H1 (cell line): ENCODE results near the gene TMCC3. TPM values are rescaled to one million over a fixed set of nuclear protein-coding genes. Genes with fewer than 3 reads are reported as not detected.

Experiments used
- CTCF ChIA-PET: fragments of 300-600 bp; sonication (Branson Sonifier 250); formaldehyde crosslinking; loops from one replicate; lab custom pipeline; 2021; ENCODE audit not compliant: partially characterized antibody; lab: Charles Lee
- POLR2A ChIA-PET: fragments of 300-600 bp; sonication (Branson Sonifier 250); formaldehyde crosslinking; loops from one replicate; lab custom pipeline; 2021; ENCODE audit warnings: inconsistent platforms; ENCODE audit not compliant: partially characterized antibody; lab: Charles Lee
- DNase-seq, 2 experiments: peaks; one replicate each; pipeline versions ENCODE4 v3.0.0 to v3.0.0-alpha.2; 2010 to 2022; ENCODE audit warnings: low spot score in 2 of 2, low read depth in 1 of 2, mixed read lengths in 1 of 2
- FAIRE-seq: peaks from 2 replicates; lab custom pipeline; 2011; peaks lifted over from hg19 to GRCh38; lab: Jason Lieb, UNC
- H2AFZ ChIP-seq: 2 replicates; pipeline ENCODE4 v1.8.1; 2012; ENCODE audit warnings: low read length, inconsistent platforms
- H2AK5ac ChIP-seq: 2 replicates; pipeline ENCODE4 v1.6.1; 2013; ENCODE audit warnings: low read depth, low read length
- H2BK120ac ChIP-seq: replicated peaks from 2 replicates; pipeline ENCODE3; 2013; ENCODE audit warnings: low read depth, low read length, inconsistent platforms
- H2BK12ac ChIP-seq: 2 replicates; pipeline ENCODE4 v1.6.1; 2013; ENCODE audit warnings: low read depth, low read length
- H2BK15ac ChIP-seq: 2 replicates; pipeline ENCODE4 v1.6.1; 2013; ENCODE audit warnings: low read length
- H2BK20ac ChIP-seq: 2 replicates; pipeline ENCODE4 v1.6.1; 2013; ENCODE audit warnings: low read length
- H2BK5ac ChIP-seq: 2 replicates; pipeline ENCODE4 v1.6.1; 2013; ENCODE audit warnings: low read depth, low read length
- H3K14ac ChIP-seq: 2 replicates; pipeline ENCODE4 v1.6.1; 2013; ENCODE audit warnings: inconsistent platforms; ENCODE audit not compliant: insufficient read length
- H3K18ac ChIP-seq: 2 replicates; pipeline ENCODE4 v1.6.1; 2013; ENCODE audit warnings: low read length; ENCODE audit errors: extremely low read depth
- H3K23ac ChIP-seq: 2 replicates; pipeline ENCODE4 v1.6.1; 2013; ENCODE audit warnings: inconsistent platforms; ENCODE audit not compliant: insufficient read length
- H3K23me2 ChIP-seq: 2 replicates; pipeline ENCODE4 v1.6.1; 2013; ENCODE audit warnings: low read depth, low read length
- H3K27ac ChIP-seq: 2 replicates; pipeline ENCODE4 v1.6.1; 2011; ENCODE audit warnings: low read depth, low read length, inconsistent platforms
- H3K27me3 ChIP-seq, 4 experiments: replicated peaks in 1 of 4; 1 replicate in 1 of 4; 2 replicates in 3 of 4; pipeline versions ENCODE4 v1.6.1 to v1.8.1; 2011 to 2013; ENCODE audit warnings: low read length in 3 of 4, mild to moderate bottlenecking in 3 of 4, inconsistent platforms in 2 of 4, mixed read lengths in 2 of 4, moderate library complexity in 1 of 4; ENCODE audit not compliant: control insufficient read depth in 3 of 4, insufficient read depth in 3 of 4; ENCODE audit errors: extremely low read depth in 1 of 4
- H3K36me3 ChIP-seq, 4 experiments: 2 replicates each; pipeline versions ENCODE4 v1.6.1 to v1.8.1; 2011 to 2013; ENCODE audit warnings: mild to moderate bottlenecking in 4 of 4, low read length in 3 of 4, moderate library complexity in 2 of 4, control low read depth in 1 of 4, inconsistent platforms in 1 of 4; ENCODE audit not compliant: insufficient read depth in 4 of 4, control insufficient read depth in 2 of 4
- H3K4ac ChIP-seq: replicated peaks from 2 replicates; pipeline ENCODE3; 2013; ENCODE audit warnings: low read length, low read depth, mixed read lengths, inconsistent platforms; ENCODE audit not compliant: insufficient read length
- H3K4me1 ChIP-seq, 4 experiments: replicated peaks in 1 of 4; 1 replicate in 1 of 4; 2 replicates in 3 of 4; pipeline versions ENCODE4 v1.6.1 to v1.8.1; 2011 to 2013; ENCODE audit warnings: low read length in 3 of 4, inconsistent platforms in 2 of 4, mixed read lengths in 1 of 4; ENCODE audit not compliant: insufficient read depth in 4 of 4, control insufficient read depth in 3 of 4
- H3K4me2 ChIP-seq, 2 experiments: 2 replicates each; pipeline versions ENCODE4 v1.6.1 to v1.8.1; 2011 to 2013; ENCODE audit warnings: low read depth in 2 of 2, low read length in 2 of 2, control low read depth in 1 of 2, inconsistent platforms in 1 of 2, mild to moderate bottlenecking in 1 of 2; ENCODE audit not compliant: insufficient read depth in 1 of 2
- H3K4me3 ChIP-seq, 4 experiments: fragments of 200-600, 300-600 bp in 1 of 4; sonication (generic), shearing (Covaris generic), sonication (Bioruptor Twin) in 1 of 4; 2 replicates each; pipeline versions ENCODE4 v1.5.1 to v1.8.1; 2011 to 2016; ENCODE audit warnings: low read length in 4 of 4, low read depth in 3 of 4, control low read depth in 2 of 4, inconsistent platforms in 2 of 4, mild to moderate bottlenecking in 2 of 4, mixed read lengths in 1 of 4, moderate library complexity in 1 of 4; ENCODE audit not compliant: insufficient read depth in 2 of 4; ENCODE audit errors: extremely low read depth in 1 of 4
- H3K56ac ChIP-seq: replicated peaks from 2 replicates; pipeline ENCODE3; 2013; ENCODE audit warnings: low read depth, mild to moderate bottlenecking, mixed read lengths, low read length, inconsistent platforms; ENCODE audit not compliant: insufficient read length
- H3K79me1 ChIP-seq: 2 replicates; pipeline ENCODE4 v1.6.1; 2013; ENCODE audit warnings: low read depth, low read length, control low read depth
- H3K79me2 ChIP-seq, 2 experiments: 2 replicates each; pipeline versions ENCODE4 v1.6.1 to v1.8.1; 2012 to 2013; ENCODE audit warnings: low read length in 2 of 2, mild to moderate bottlenecking in 2 of 2, inconsistent platforms in 1 of 2; ENCODE audit not compliant: insufficient read depth in 2 of 2, control insufficient read depth in 1 of 2
- H3K9ac ChIP-seq, 4 experiments: replicated peaks in 1 of 4; 1 replicate in 1 of 4; 2 replicates in 3 of 4; pipeline versions ENCODE4 v1.6.1 to v1.8.1; 2011 to 2013; ENCODE audit warnings: low read depth in 3 of 4, low read length in 3 of 4, control low read depth in 2 of 4, mild to moderate bottlenecking in 2 of 4, moderate library complexity in 2 of 4, inconsistent platforms in 1 of 4; ENCODE audit errors: extremely low read depth in 1 of 4
- H3K9me3 ChIP-seq, 2 experiments: 2 replicates each; pipeline versions ENCODE4 v1.6.1 to v1.8.1; 2012 to 2013; ENCODE audit warnings: mild to moderate bottlenecking in 2 of 2, moderate library complexity in 2 of 2, control low read depth in 1 of 2, inconsistent platforms in 1 of 2, low read depth in 1 of 2, low read length in 1 of 2, mixed read lengths in 1 of 2; ENCODE audit not compliant: insufficient read depth in 2 of 2
- H4K20me1 ChIP-seq, 2 experiments: replicated peaks in 1 of 2; 2 replicates each; pipeline versions ENCODE3 to v1.8.1; 2011 to 2013; ENCODE audit warnings: inconsistent platforms in 2 of 2, low read length in 2 of 2, mild to moderate bottlenecking in 1 of 2; ENCODE audit not compliant: insufficient read depth in 2 of 2, control insufficient read depth in 1 of 2
- H4K5ac ChIP-seq: 2 replicates; pipeline ENCODE4 v1.6.1; 2013; ENCODE audit warnings: low read length, low read depth, mixed read lengths, inconsistent platforms; ENCODE audit not compliant: insufficient read length
- H4K8ac ChIP-seq: 2 replicates; pipeline ENCODE4 v1.8.0; 2013; ENCODE audit warnings: mild to moderate bottlenecking, moderate library complexity, low read length, inconsistent platforms; ENCODE audit not compliant: insufficient read depth; ENCODE audit errors: extremely low read depth
- H4K91ac ChIP-seq: replicated peaks from 2 replicates; pipeline ENCODE3; 2013; ENCODE audit warnings: low read length, mixed read lengths, inconsistent platforms; ENCODE audit not compliant: insufficient read length
- CBX8 ChIP-seq: fragments of 300-800, 300-1000 bp; sonication (generic); IDR thresholded peaks from 2 replicates; pipeline ENCODE4 v1.7.1; 2016; ENCODE audit warnings: low read depth, low read length, borderline replicate concordance
- CHD1 ChIP-seq: IDR thresholded peaks from 2 replicates; pipeline ENCODE4 v1.6.1; 2012; ENCODE audit warnings: low read depth, low read length, improper control_type of control experiment
- CTCF ChIP-seq, 3 experiments: IDR thresholded peaks; 1 replicate in 2 of 3; 2 replicates in 1 of 3; pipeline versions ENCODE4 v1.5.1 to v1.6.1; 2011; ENCODE audit warnings: low read length in 3 of 3, mild to moderate bottlenecking in 3 of 3, inconsistent platforms in 2 of 3, low read depth in 1 of 3, moderate library complexity in 1 of 3; ENCODE audit not compliant: insufficient read depth in 1 of 3; ENCODE audit errors: control extremely low read depth in 1 of 3
- JUND ChIP-seq: IDR thresholded peaks from 2 replicates; pipeline ENCODE4 v1.6.1; 2011; ENCODE audit warnings: mild to moderate bottlenecking, improper control_type of control experiment, low read length
- NANOG ChIP-seq: IDR thresholded peaks from 2 replicates; pipeline ENCODE4 v1.6.1; 2011; ENCODE audit warnings: low read length, low read depth, mild to moderate bottlenecking, inconsistent platforms; ENCODE audit not compliant: insufficient read depth, poor library complexity, severe bottlenecking
- POLR2A ChIP-seq, 2 experiments: IDR thresholded peaks; 1 replicate in 1 of 2; 2 replicates in 1 of 2; pipeline ENCODE4 v1.6.1; 2011; ENCODE audit warnings: low read depth in 2 of 2, low read length in 2 of 2, mild to moderate bottlenecking in 2 of 2; ENCODE audit errors: control extremely low read depth in 1 of 2
- RFX5 ChIP-seq: IDR thresholded peaks from 2 replicates; pipeline ENCODE4 v1.6.1; 2011; ENCODE audit warnings: low read depth, low read length, improper control_type of control experiment, borderline replicate concordance
- SP2 ChIP-seq: IDR thresholded peaks from 2 replicates; pipeline ENCODE4 v1.6.1; 2012; ENCODE audit warnings: mild to moderate bottlenecking, low read length, inconsistent platforms
- WGBS, 2 experiments: shearing (Covaris generic) in 1 of 2; methylation state at CpG; one replicate each; pipeline versions ENCODE4 v1.1.6 to v1.1.7; 2013 to 2015; ENCODE audit warnings: low lambda C conversion rate in 2 of 2, mixed read lengths in 2 of 2, inconsistent platforms in 1 of 2, low coverage in 1 of 2, missing lambda C conversion rate in 1 of 2; ENCODE audit not compliant: insufficient replicate concordance in 2 of 2, insufficient coverage in 1 of 2, insufficient read length in 1 of 2; ENCODE audit errors: extremely low coverage in 1 of 2, missing lambda C conversion rate in 1 of 2; 5-methylcytosine and 5-hydroxymethylcytosine counted together
- polyA plus RNA-seq, 7 experiments: library from polyadenylated mRNA; depleted of rRNA in 3 of 7; stranded (reverse) in 5 of 7; unstranded in 2 of 7; fragments of >200 nt in 5 of 7; fragments of 200-250 nt in 2 of 7; gene quantifications; 1 replicate in 5 of 7; 2 replicates in 1 of 7; 4 replicates in 1 of 7; pipeline versions ENCODE4 v1.2.1 to v1.2.3, GENCODE V29; 2011 to 2013; ENCODE audit warnings: missing spikeins in 2 of 7, mixed read lengths in 2 of 7
- total RNA-seq: library from RNA; stranded (reverse); fragmentation: NEBNext Ultra II Directional; extraction: Animal tissue kit (Norgen Biotek cat#: 25700); gene quantifications from 2 replicates; pipeline ENCODE4 v1.2.1, GENCODE V29; 2021
- TF ChIP-seq, protein P1 (sequence below): IDR thresholded peaks from 2 replicates; pipeline ENCODE4 v1.6.1; 2012; ENCODE audit warnings: low read length, inconsistent platforms

TMCC3 gene
- total and polyA plus RNA-seq, 2 of the 8 experiments (the other 6 are each of a cell fraction or from before 2014, with no cell fraction given) = 1.7 to 4.1 TPM

- H3K14ac ChIP-seq = no peak overlapping the region
- H3K79me2 ChIP-seq = no peaks in the 10 kb centered on the region
- no peak overlapping the region for H3K27ac ChIP-seq
- H3K56ac ChIP-seq = no peak overlapping the region
- no peak overlapping the region for H3K9ac ChIP-seq
- H2BK120ac ChIP-seq = no peak overlapping the region
- H3K4ac ChIP-seq = no peak overlapping the region
- TF ChIP-seq NANOG (no peak), JUND (no peak), CTCF (IDR thresholded peaks at IDR 0.05; ENCODE audit: control extremely low read depth in 1 of 3, insufficient read depth in 1 of 3, low read depth in 1 of 3, low read length in 3 of 3) (no peak), CHD1 (no peak), POLR2A (IDR thresholded peaks at IDR 0.05; ENCODE audit: control extremely low read depth in 1 of 2, low read depth in 2 of 2, low read length in 2 of 2) (no peak), SP2 (no peak), CBX8 (no peak), RFX5 (no peak)
- TF ChIP-seq, protein P1, sequence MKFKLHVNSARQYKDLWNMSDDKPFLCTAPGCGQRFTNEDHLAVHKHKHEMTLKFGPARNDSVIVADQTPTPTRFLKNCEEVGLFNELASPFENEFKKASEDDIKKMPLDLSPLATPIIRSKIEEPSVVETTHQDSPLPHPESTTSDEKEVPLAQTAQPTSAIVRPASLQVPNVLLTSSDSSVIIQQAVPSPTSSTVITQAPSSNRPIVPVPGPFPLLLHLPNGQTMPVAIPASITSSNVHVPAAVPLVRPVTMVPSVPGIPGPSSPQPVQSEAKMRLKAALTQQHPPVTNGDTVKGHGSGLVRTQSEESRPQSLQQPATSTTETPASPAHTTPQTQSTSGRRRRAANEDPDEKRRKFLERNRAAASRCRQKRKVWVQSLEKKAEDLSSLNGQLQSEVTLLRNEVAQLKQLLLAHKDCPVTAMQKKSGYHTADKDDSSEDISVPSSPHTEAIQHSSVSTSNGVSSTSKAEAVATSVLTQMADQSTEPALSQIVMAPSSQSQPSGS = no peak
- no peaks in the 10 kb centered on the region for H3K79me1 ChIP-seq
- H3K36me3 ChIP-seq = no peaks in the 10 kb centered on the region
- no peak overlapping the region for H3K4me2 ChIP-seq
- H3K18ac ChIP-seq = no peak overlapping the region
- no peak for FAIRE-seq
- H3K23ac ChIP-seq = no peak overlapping the region
- CTCF ChIA-PET = interaction anchor here (0.6 to 1.7 kb wide), 5 partner anchors 9 to 40 kb away, joined by 3 to 7 read pairs (median 3); no protein-coding TSS in a partner anchor
- H3K4me3 ChIP-seq = no peak overlapping the region
- H2BK20ac ChIP-seq = no peak overlapping the region
- no peak overlapping the region for H2AK5ac ChIP-seq
- no peak overlapping the region for H4K8ac ChIP-seq
- no peaks in the 10 kb centered on the region for H3K9me3 ChIP-seq
- H2BK12ac ChIP-seq = no peak overlapping the region; the same call in 1 of the 2 replicates
- 73% methylated on average over 4 of the region's 4 CpGs; no CpG with 5 or more reads in 1 of the 2 experiments for WGBS, 2 experiments
- H2BK15ac ChIP-seq = no peak overlapping the region
- no peak overlapping the region for H4K91ac ChIP-seq
- peaks cover 0 to 3% (median under 1%) of the 10 kb centered on the region in 4 experiments; a peak in 2 of 7 replicates for H3K4me1 ChIP-seq
- no peak overlapping the region for H4K5ac ChIP-seq
- no peaks in the 10 kb centered on the region for H3K27me3 ChIP-seq
- H2AFZ ChIP-seq = no peak overlapping the region
- no peak for DNase-seq
- POLR2A ChIA-PET = no interaction called here
- no peaks in the 10 kb centered on the region for H4K20me1 ChIP-seq
- H2BK5ac ChIP-seq = no peak overlapping the region
- H3K23me2 ChIP-seq = no peaks in the 10 kb centered on the region
Measured at GRCh38 chr12:94593822-94594442, 56.4 kb downstream of the TMCC3 start.
